Neural cell (in vitro differentiated cells): ENCODE measurements around the gene TUT1. TPM values are rescaled to one million over a fixed set of nuclear protein-coding genes. Genes with fewer than 3 reads are reported as not detected.

Experiments used
- H2AFZ ChIP-seq: fragments of 200-600, 300-800 bp; sonication (generic), shearing (Covaris generic); 2 replicates; pipeline ENCODE4 v1.6.0; 2014; ENCODE audit warnings: low read depth, mild to moderate bottlenecking, antibody characterized with exemption, low read length, moderate library complexity
- H3F3A ChIP-seq: fragments of 200-600 bp; shearing (Covaris generic); 2 replicates; pipeline ENCODE4 v1.6.1; 2016; ENCODE audit warnings: mild to moderate bottlenecking, moderate library complexity, mixed read lengths, antibody characterized with exemption, low read length; ENCODE audit not compliant: insufficient read depth, poor library complexity, severe bottlenecking
- H3K27ac ChIP-seq: fragments of 200-600, 300-800 bp; sonication (generic), shearing (Covaris generic); 2 replicates; pipeline ENCODE4 v1.5.1; 2014; ENCODE audit warnings: mild to moderate bottlenecking, low read length, moderate library complexity
- H3K27me3 ChIP-seq: fragments of 300-800, 200-600 bp; sonication (generic), shearing (Covaris generic); 2 replicates; pipeline ENCODE4 v1.6.0; 2014; ENCODE audit warnings: mild to moderate bottlenecking, low read depth, low read length, moderate library complexity; ENCODE audit not compliant: insufficient read depth
- H3K36me3 ChIP-seq: fragments of 300-800, 200-600 bp; sonication (generic), shearing (Covaris generic); 2 replicates; pipeline ENCODE4 v1.5.1; 2014; ENCODE audit warnings: mild to moderate bottlenecking, antibody characterized with exemption, low read length, moderate library complexity; ENCODE audit not compliant: insufficient read depth
- H3K4me2 ChIP-seq: fragments of 300-800, 200-600 bp; sonication (generic), shearing (Covaris generic); 2 replicates; pipeline ENCODE4 v1.6.0; 2014; ENCODE audit warnings: mild to moderate bottlenecking, low read length
- H3K4me3 ChIP-seq: fragments of 300-800, 200-600 bp; sonication (generic), shearing (Covaris generic); 2 replicates; pipeline ENCODE4 v1.5.1; 2014; ENCODE audit warnings: mild to moderate bottlenecking, low read length, moderate library complexity
- H3K79me2 ChIP-seq: fragments of 200-600 bp; shearing (Covaris generic); replicated peaks from 2 replicates; pipeline ENCODE4 v1.6.0; 2014; ENCODE audit warnings: mild to moderate bottlenecking, low read length, moderate library complexity; ENCODE audit not compliant: insufficient read depth
- H3K9ac ChIP-seq: fragments of 300-800, 200-600 bp; sonication (generic), shearing (Covaris generic); 2 replicates; pipeline ENCODE4 v1.6.1; 2016; ENCODE audit warnings: mild to moderate bottlenecking, low read length, mixed read lengths
- H3K9me2 ChIP-seq: fragments of 200-600 bp; shearing (Covaris generic); 2 replicates; pipeline ENCODE4 v1.6.1; 2016; ENCODE audit warnings: mild to moderate bottlenecking, low read length, mixed read lengths; ENCODE audit not compliant: insufficient read depth
- H3K9me3 ChIP-seq: fragments of 200-600, 300-800 bp; sonication (generic), shearing (Covaris generic); 2 replicates; pipeline ENCODE4 v1.6.1; 2016; ENCODE audit warnings: mild to moderate bottlenecking, mixed run types, low read length, moderate library complexity, mixed read lengths
- H4K20me1 ChIP-seq: fragments of 200-600 bp; shearing (Covaris generic); 2 replicates; pipeline ENCODE4 v1.6.1; 2016; ENCODE audit warnings: mild to moderate bottlenecking, mixed run types; ENCODE audit not compliant: insufficient read depth
- EP300 ChIP-seq: fragments of 450-650 bp; conservative IDR thresholded peaks from 2 replicates; pipeline ENCODE4 v1.6.1; 2014; ENCODE audit warnings: antibody characterized with exemption, mild to moderate bottlenecking, moderate library complexity; ENCODE audit not compliant: poor library complexity, severe bottlenecking
- EZH2 ChIP-seq: fragments of 200-600, 300-800 bp; shearing (Covaris generic), sonication (generic); IDR thresholded peaks from 2 replicates; pipeline ENCODE4 v1.6.1; 2014; ENCODE audit warnings: antibody characterized with exemption, low read length, borderline replicate concordance, mild to moderate bottlenecking; ENCODE audit not compliant: insufficient read depth, poor library complexity, severe bottlenecking
- MXI1 ChIP-seq: fragments of 450-650 bp; conservative IDR thresholded peaks from 2 replicates; pipeline ENCODE4 v1.6.1; 2014; ENCODE audit warnings: antibody characterized with exemption, mild to moderate bottlenecking; ENCODE audit not compliant: poor library complexity, severe bottlenecking
- POLR2AphosphoS5 ChIP-seq: IDR thresholded peaks from 2 replicates; pipeline ENCODE4 v1.6.1; 2012
- RAD21 ChIP-seq: fragments of 450-650 bp; conservative IDR thresholded peaks from 2 replicates; pipeline ENCODE4 v1.6.1; 2014; ENCODE audit warnings: antibody characterized with exemption, mild to moderate bottlenecking, moderate library complexity
- SMC3 ChIP-seq: fragments of 450-650 bp; conservative IDR thresholded peaks from 2 replicates; pipeline ENCODE4 v1.6.1; 2014; ENCODE audit warnings: antibody characterized with exemption, mild to moderate bottlenecking, moderate library complexity; ENCODE audit not compliant: poor library complexity
- TAF1 ChIP-seq: IDR thresholded peaks from 2 replicates; pipeline ENCODE4 v1.6.1; 2012; ENCODE audit warnings: low read depth
- polyA plus RNA-seq: library from polyadenylated mRNA; depleted of rRNA; stranded (reverse); fragments of >200 nt; gene quantifications from 2 replicates; pipeline ENCODE4 v1.2.3, GENCODE V29; 2014
- TF ChIP-seq, protein P1 (sequence below): IDR thresholded peaks from 2 replicates; pipeline ENCODE4 v1.6.1; 2012; ENCODE audit warnings: borderline replicate concordance
- TF ChIP-seq, protein P2 (sequence below): fragments of 450-650 bp; IDR thresholded peaks from 2 replicates; pipeline ENCODE4 v1.5.1; 2014; ENCODE audit warnings: antibody characterized with exemption, mild to moderate bottlenecking, moderate library complexity; ENCODE audit not compliant: poor library complexity, severe bottlenecking

The TUT1 gene
- polyA plus RNA-seq, 1 donor from 2014 or later: 17.8 TPM

DNA sequence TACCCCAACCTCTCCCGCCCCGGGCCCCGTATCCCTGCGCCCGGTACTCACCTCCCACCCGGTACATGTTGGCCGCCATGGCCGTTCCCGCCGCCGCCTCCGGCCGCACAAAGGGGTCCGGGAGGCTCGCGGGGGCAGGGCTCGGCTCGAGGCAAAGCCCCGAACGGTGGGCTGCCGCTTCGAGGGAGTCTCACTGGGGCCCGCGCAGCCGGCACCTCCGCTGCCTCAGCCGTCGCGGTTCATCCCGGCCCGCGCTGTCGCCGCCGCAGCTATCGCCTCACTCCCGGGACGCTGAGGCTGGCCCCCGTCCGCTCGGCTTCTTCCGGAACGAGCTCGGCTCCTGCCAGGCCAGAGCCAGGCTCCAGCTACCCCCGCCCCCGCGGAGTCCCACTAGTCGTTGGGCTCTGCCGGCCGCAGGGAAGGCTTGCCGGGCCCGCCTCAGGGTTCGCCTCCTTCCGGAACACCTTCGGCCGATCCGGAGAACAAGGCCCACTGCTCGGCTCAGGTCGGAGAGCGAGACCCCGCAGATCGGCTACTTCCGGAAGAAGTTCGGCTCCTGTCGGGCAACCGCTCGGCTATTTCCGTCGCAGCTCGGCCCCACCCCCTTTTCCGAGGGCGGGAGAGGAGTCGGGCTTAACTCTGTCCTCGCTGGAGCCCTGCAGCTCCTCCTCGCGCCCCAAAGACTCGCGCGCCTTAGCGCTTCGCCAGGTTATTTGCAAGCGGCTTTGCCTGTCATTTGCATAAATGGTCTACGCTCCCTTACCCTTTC, 10.2 kb upstream of the TUT1 start, which contains the start of gene MTA2:
TSS of gene MTA2 (minus strand) at position 494 of the 769 bp plus-strand sequence. CDS start at position 79, 415 bp downstream.
- peak within 1 kb of the TSS; percentile 98 for H3K9ac ChIP-seq
- H3F3A ChIP-seq: no peaks in the 10 kb centered on the region
- peak within 1 kb of the TSS; percentile 100 for H3K4me3 ChIP-seq
- H3K4me2 ChIP-seq: peak within 1 kb of the TSS; percentile 87
- H3K9me2 ChIP-seq: no peaks in the 10 kb centered on the region
- no peaks in the 10 kb centered on the region for H3K36me3 ChIP-seq
- peak within 1 kb of the TSS; percentile 87 for H3K27ac ChIP-seq
- H2AFZ ChIP-seq: peak within 1 kb of the TSS; percentile 77
- H4K20me1 ChIP-seq: no peaks in the 10 kb centered on the region
- no peaks in the 10 kb centered on the region for H3K27me3 ChIP-seq
- no peaks in the 10 kb centered on the region for H3K9me3 ChIP-seq
- peak; percentile 68 for TF ChIP-seq MXI1
- TF ChIP-seq RAD21: no peak
- TF ChIP-seq, protein P1, sequence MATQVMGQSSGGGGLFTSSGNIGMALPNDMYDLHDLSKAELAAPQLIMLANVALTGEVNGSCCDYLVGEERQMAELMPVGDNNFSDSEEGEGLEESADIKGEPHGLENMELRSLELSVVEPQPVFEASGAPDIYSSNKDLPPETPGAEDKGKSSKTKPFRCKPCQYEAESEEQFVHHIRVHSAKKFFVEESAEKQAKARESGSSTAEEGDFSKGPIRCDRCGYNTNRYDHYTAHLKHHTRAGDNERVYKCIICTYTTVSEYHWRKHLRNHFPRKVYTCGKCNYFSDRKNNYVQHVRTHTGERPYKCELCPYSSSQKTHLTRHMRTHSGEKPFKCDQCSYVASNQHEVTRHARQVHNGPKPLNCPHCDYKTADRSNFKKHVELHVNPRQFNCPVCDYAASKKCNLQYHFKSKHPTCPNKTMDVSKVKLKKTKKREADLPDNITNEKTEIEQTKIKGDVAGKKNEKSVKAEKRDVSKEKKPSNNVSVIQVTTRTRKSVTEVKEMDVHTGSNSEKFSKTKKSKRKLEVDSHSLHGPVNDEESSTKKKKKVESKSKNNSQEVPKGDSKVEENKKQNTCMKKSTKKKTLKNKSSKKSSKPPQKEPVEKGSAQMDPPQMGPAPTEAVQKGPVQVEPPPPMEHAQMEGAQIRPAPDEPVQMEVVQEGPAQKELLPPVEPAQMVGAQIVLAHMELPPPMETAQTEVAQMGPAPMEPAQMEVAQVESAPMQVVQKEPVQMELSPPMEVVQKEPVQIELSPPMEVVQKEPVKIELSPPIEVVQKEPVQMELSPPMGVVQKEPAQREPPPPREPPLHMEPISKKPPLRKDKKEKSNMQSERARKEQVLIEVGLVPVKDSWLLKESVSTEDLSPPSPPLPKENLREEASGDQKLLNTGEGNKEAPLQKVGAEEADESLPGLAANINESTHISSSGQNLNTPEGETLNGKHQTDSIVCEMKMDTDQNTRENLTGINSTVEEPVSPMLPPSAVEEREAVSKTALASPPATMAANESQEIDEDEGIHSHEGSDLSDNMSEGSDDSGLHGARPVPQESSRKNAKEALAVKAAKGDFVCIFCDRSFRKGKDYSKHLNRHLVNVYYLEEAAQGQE: peak; percentile 44
- TF ChIP-seq POLR2AphosphoS5: peak; percentile 83
- TF ChIP-seq, protein P2, sequence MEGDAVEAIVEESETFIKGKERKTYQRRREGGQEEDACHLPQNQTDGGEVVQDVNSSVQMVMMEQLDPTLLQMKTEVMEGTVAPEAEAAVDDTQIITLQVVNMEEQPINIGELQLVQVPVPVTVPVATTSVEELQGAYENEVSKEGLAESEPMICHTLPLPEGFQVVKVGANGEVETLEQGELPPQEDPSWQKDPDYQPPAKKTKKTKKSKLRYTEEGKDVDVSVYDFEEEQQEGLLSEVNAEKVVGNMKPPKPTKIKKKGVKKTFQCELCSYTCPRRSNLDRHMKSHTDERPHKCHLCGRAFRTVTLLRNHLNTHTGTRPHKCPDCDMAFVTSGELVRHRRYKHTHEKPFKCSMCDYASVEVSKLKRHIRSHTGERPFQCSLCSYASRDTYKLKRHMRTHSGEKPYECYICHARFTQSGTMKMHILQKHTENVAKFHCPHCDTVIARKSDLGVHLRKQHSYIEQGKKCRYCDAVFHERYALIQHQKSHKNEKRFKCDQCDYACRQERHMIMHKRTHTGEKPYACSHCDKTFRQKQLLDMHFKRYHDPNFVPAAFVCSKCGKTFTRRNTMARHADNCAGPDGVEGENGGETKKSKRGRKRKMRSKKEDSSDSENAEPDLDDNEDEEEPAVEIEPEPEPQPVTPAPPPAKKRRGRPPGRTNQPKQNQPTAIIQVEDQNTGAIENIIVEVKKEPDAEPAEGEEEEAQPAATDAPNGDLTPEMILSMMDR: no peak
- TF ChIP-seq TAF1: peak; percentile 76
- peak; percentile 34 for TF ChIP-seq EP300
- TF ChIP-seq SMC3: no peak
- peaks cover 35% of the 10 kb centered on the region for H3K79me2 ChIP-seq

DNA sequence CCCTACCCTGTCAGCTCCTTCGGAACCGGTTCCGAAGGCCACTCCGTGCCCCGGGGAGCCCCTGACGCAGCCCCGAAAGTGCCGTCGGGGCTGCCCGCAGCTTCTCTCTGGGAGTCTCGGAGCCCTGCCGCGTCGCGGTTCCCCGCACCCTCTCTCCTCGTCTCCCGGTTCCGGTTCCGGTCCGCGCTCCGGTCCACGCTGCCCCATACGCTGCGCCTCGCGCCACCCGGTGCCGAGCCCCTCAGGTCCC, 9.7 kb upstream of the TUT1 start:
- Histone ChIP-seq H3K4me3 (peak overlapping the region; percentile 100), H3K36me3 (no peaks in the 10 kb centered on the region), H3K9ac (peak overlapping the region; percentile 98), H3K9me2 (no peaks in the 10 kb centered on the region), H4K20me1 (no peaks in the 10 kb centered on the region), H3K9me3 (no peaks in the 10 kb centered on the region), H3K27ac (peak overlapping the region; percentile 87), H3F3A (no peaks in the 10 kb centered on the region), H3K4me2 (no peak overlapping the region), H3K79me2 (peaks cover 35% of the 10 kb centered on the region), H3K27me3 (no peaks in the 10 kb centered on the region), H2AFZ (peak overlapping the region; percentile 77)
- TF ChIP-seq SMC3 (no peak), RAD21 (no peak), EP300 (no peak), MXI1 (no peak), POLR2AphosphoS5 (no peak), EZH2 (no peak)
- TF ChIP-seq, protein P2: no peak
